Adrenal gland (tissue), 5 donors: ENCODE data around the gene ARHGAP27.

ENCODE experiments used
- POLR2A ChIP-seq, 2 donors: fragments of 450-650 bp; IDR thresholded peaks; one replicate each; pipeline ENCODE4 v1.6.1; 2017; ENCODE audit warnings: antibody characterized with exemption in 2 of 2, mild to moderate bottlenecking in 2 of 2, moderate library complexity in 1 of 2
- TF ChIP-seq, protein P1 (sequence below), 6 experiments: fragments of 450-650 bp in 4 of 6; fragments of 200-600 bp in 2 of 6; sonication (generic) in 1 of 6; IDR thresholded peaks; 1 replicate in 5 of 6; 2 replicates in 1 of 6; pipeline versions ENCODE4 v1.5.1 to v1.8.0; 2016 to 2021; ENCODE audit warnings: antibody characterized with exemption in 6 of 6, mild to moderate bottlenecking in 2 of 6, moderate library complexity in 1 of 6
- donor health status: DM: no; HTN: no; CAD: no.

GRCh38 chr17:45387739-45388138, 44.9 kb downstream of the ARHGAP27 start:
- TF ChIP-seq, protein P1, sequence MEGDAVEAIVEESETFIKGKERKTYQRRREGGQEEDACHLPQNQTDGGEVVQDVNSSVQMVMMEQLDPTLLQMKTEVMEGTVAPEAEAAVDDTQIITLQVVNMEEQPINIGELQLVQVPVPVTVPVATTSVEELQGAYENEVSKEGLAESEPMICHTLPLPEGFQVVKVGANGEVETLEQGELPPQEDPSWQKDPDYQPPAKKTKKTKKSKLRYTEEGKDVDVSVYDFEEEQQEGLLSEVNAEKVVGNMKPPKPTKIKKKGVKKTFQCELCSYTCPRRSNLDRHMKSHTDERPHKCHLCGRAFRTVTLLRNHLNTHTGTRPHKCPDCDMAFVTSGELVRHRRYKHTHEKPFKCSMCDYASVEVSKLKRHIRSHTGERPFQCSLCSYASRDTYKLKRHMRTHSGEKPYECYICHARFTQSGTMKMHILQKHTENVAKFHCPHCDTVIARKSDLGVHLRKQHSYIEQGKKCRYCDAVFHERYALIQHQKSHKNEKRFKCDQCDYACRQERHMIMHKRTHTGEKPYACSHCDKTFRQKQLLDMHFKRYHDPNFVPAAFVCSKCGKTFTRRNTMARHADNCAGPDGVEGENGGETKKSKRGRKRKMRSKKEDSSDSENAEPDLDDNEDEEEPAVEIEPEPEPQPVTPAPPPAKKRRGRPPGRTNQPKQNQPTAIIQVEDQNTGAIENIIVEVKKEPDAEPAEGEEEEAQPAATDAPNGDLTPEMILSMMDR (IDR thresholded peaks at IDR 0.05) = no peak
- TF ChIP-seq POLR2A (IDR thresholded peaks at IDR 0.05) = no peak
